Hematopoietic multipotent progenitor cell treated with erythropoietin and hydrocortisone succinate and interleukin-3 and kit ligand, for 8 days (in vitro differentiated cells): Measurements from ENCODE around the gene SLC30A10.
"Not testable (repeated sequence)": the region's sequence is repeated elsewhere in the genome, so short reads cannot be mapped to it uniquely, and the experiment has no call there.

Source experiments
- DNase-seq: peaks from one replicate; pipeline ENCODE4 v3.0.0-alpha.2; 2015

Gene SLC30A10

DNA sequence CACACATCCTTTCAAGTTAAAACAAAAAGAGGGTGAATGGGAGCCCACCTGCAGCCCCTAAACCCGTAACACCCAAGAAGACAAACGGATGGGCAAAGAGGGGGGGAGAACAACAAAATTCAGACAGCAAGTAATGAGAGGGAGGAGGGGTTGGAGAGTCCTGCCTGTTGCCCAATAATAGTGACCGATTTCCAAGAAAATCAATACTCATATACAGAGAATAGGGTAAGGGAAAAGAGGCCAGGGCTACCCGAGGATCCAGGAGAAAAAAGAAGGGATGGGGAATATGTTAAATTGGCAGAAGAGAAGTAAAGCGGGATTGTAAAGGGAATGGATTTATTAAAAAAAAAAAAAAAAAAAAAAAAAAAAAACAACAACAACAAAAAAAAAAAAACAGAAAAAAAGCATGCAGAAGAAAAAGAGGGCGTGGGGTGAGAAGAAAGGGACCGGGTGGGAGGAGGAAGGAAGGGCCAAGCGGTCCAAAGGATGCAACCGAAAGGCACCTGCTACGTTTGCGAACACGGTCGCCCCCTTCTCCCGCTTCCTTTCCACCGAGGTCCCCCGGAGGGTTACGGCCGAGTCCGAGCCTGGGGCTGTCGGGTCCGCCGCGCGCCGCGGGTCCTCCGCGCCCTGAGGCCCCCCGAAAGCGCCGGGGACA is 930 bp downstream of the SLC30A10 start:
- no peak for DNase-seq

GRCh38 chr1:219926363-219926998 is 1.9 kb downstream of the SLC30A10 start:
- DNase-seq = no peak

DNA sequence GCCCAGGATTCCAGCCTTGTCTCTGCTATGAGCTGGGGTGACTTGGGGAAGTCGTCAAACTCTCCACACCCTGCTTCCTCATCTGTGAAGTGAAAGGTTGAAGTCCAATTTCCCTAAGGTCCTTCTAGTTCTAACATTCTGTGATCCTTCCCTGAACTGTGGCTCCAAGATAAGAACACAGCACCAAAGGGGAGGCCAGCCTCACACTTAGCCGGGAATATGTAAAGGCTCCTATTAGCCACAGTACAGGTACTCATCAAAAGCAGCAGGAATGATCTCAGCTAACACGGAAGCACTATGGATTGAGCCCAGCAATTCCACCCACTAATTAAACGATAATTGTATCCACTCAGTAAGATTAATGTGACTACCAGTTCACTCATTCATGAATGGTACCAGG is 4.0 kb downstream of the SLC30A10 start:
- no peak for DNase-seq

DNA sequence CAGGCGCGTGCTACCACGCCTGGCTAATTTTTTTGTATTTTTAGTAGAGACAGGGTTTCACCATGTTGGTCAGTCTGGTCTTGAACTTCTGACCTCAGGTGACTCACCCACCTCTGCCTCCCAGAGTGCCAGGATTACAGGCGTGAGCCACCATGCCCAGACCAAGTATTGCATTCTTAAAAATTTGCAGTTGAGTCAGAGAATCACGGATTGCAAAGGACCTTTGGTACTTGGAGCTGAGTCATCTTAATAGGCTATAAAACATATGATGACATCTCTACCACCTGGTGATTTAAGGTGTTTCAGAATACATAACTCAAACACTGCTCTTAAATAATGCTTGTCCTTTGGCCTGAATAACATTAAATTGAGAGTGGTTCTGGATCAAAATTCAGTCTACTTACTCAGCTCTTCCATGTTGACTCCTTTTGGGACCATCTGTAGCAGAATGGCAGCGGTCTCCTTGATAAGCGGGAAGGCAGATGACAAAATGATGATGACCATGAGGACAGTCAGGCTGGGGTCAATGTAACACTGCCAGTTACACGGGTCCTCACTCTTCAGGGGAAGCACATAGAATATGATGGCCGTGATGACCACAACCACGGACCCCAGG is 10.4 kb downstream of the SLC30A10 start:
- DNase-seq = no peak

DNA sequence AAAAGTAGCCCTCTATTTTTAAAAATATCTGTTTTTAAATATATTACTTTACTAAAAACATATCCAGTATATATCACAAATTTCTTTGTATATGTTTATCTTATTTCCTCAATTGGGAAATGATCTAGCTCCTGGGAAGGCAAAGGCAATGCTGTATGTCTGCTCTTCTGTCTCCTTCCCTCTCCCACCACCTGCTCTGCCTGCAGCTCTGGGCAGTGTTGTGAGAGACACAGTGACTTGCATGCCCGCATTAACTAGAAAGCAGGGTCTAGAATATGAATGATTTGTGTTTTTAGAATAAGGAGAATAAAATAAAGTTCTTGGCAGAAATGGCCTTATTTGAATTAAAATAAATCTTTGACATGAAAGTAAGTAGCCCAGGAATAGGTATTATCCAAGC is 11.1 kb downstream of the SLC30A10 start:
- DNase-seq = no peak

GRCh38 chr1:219916257-219916656 is 12.1 kb downstream of the SLC30A10 start:
- DNase-seq = no peak

GRCh38 chr1:219913005-219913770 is 15.2 kb downstream of the SLC30A10 start:
- DNase-seq = no peak

DNA sequence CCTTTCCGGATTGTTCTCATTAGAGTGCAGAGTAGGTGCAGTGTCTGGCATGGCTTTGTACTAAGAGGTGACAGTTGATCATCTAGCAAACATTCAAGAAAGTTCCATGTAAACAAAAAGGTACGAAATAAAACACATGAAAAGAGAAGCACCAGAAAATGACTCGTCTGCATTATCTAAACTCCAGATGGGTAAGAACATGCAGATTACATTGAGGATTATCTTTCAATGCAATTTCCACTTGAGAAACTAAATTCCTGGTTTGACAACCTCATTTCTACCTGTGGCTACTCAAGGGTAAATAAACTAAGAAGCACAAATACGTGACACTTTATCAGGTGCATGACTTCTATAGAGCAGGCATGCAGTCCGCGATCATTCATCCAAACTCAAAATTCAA is 17.6 kb downstream of the SLC30A10 start:
- no peak for DNase-seq

DNA sequence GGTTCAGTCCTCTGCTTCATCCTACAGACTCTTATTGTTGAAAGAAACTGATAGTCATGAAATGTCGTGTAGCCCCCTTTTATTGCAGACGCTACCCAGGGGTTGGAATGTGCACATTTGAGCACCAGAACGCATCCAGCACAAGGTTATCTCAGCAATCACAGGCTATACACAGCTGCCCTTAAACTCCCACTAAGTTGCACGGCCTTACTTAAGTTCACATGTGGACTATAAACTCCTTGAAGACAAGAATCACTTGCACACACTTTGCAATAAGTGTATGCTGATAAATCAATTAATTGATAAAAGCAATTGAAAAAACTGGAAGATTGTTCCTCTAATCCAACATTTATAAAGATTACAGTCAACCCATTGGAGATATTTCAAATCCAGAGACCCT is 18.9 kb downstream of the SLC30A10 start:
- no peak for DNase-seq

- no peak for DNase-seq
Measured at GRCh38 chr1:219908170-219908569, 20.2 kb downstream of the SLC30A10 start.

GRCh38 chr1:219907772-219908070 is 20.6 kb downstream of the SLC30A10 start:
- no peak for DNase-seq

DNA sequence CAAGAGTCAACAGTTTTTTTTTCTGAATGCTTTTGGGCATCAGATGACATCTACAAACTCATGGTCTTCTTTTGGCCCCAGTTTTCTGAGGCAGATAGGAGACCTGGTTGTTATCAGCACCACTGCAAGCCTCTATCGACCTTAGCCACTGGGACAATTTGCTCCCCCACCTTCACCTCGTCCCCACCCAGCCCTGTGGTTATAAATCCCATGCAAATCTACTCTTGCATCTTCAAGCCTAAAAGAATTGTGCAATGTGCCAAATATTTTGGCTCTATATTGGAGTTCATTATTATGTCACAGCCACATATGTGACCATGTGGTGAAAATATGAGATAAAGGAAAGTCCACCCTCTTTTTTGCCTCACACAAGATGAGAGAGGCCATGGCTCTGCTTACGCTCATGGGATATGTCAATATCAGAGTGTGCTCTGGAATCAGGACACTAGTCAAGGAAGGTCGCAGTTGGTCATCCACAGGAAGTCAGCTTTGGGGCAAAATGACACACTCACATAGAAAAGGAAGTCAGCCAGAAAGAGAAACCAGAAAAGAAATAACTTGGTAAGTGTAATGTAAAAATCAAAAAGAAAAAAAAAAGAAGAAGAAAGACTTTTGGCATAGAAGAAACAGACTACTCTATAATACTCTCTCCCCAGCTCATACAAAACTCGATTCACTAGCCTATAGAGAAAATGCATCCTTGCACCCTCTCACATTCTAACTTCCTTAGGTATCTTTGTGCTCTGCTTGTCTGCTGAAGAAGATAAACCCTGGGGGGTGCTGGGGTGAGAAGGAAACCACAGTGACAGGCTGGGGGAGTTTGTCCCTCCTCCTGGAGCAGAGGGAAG is 21.2 kb downstream of the SLC30A10 start:
- DNase-seq = peak; percentile 96

DNA sequence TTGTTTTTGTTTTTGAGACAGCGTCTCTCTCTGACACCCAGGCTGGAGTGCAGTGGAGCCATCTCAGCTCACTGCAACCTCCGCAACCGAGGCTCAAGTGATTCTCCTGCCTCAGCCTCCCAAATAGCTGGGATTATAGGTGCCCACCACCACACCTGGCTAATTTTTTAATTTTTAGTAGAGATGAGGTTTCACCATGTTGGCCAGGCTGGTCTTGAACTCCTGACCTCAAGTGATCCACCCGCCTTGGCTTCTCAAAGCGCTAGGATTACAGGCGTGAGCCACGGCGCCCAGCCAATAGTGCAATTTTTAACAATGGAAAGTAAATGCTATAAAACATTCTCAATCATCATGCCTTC is 21.8 kb downstream of the SLC30A10 start:
- DNase-seq = not testable (repeated sequence)

- no peak for DNase-seq
Measured at GRCh38 chr1:219905524-219905923, 22.8 kb downstream of the SLC30A10 start.

DNA sequence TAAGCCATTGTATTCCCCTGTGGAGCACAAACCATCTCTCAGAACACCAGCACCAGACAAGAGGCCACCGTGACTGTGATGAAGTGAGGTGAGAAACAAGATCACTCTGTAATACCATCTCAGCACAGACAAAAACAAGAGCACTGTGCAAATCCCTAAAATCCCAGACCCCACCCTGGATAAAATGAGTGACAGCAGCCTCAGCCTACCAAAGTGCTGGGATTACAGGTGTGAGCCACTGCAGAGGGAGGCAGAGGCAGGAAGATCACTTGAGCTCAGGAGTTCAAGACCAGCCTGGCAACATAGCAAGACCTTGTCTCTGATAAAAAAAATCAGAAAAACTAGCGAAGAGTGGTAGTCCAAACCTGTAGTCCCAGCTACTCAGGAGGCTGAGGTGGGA is 23.4 kb downstream of the SLC30A10 start:
- DNase-seq = no peak

DNA sequence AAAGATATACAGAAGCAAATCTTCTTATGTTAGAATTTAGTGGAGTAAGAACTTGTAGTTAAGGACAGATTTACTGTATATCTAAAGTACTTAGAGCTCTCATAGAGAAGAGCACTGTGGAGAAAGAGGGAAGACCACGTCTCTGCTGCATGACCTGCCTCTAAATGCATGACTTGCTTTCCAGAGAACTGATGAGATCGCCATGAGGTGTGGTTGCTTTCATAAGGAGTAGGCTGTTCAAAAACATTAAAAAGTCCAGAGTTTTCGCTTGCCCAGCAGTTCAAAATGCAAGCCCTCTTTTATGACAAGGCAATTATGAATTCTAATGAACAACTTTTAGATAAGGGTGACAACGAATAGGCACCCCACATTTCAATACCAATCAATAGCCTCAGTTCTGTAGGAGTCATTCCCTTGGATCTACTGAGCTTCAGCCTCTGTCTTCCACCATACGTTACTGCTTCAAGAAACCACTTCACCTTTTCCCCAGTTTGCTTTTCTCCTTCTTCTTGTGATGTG is 24.9 kb downstream of the SLC30A10 start:
- no peak for DNase-seq

GRCh38 chr1:219902951-219903350 is 25.4 kb downstream of the SLC30A10 start:
- DNase-seq = no peak

DNA sequence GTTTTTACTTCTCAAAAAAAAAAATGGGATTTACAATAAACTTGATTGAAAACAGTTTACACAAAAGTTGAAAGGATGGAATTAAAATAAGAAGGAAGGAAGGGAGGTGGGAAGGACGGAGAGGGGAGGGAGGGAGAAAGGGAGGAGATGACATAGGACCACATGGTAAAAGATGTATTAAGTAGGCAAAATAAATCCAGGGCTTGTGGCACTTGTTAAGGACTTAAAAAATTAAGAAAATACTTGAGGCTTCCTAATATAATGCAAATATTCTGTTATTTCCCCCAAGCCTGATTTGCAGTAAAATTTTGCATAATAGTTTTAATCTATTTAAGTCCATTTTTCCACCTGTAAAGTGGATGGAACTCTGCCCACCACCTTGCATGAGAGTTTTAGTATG is 27.5 kb downstream of the SLC30A10 start:
- no peak for DNase-seq

DNA sequence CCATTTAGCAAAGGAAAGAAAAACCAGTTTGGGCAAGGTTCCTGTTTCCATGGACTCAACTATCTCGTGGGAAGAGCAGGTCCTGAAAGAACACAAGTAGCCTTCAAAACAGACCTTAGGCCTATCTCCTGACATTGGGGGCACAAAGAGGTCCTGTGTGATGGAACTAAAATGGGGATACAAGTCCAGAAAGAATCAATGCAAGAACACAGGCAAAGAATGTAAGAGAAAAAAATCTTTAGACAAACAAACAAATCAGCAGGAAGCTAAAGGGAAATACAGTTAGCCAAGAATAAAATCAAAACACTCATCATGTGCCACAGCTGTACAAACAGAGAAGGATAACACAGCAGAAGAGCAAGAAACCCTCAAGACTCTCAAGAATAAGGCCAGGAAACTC is 28.2 kb downstream of the SLC30A10 start:
- DNase-seq = no peak

GRCh38 chr1:219898375-219898774 is 30.0 kb downstream of the SLC30A10 start:
- DNase-seq = no peak

DNA sequence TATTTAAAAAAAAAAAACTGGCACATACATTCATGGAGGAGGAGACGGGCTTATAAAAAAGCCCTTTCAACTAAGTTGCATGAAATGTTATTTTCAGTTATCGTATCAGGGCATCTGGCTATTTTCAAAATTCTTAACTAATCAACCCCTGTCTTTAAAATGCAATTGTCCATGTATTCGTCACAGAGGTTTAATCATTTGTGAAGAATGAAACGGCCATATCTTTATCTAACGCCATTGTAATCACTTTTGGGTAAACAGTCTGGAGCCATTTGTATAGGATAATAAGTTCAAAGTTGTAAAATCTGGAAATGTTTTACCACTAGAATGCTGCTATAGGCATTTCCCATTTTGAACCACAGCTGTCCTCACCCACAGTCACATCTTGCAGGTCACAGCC is 30.4 kb downstream of the SLC30A10 start:
- DNase-seq = no peak

GRCh38 chr1:219892271-219892670 is 36.1 kb downstream of the SLC30A10 start:
- not testable (repeated sequence) for DNase-seq

- not testable (repeated sequence) for DNase-seq
Measured at GRCh38 chr1:219891846-219892245, 36.5 kb downstream of the SLC30A10 start.
